Measurements from ENCODE around the gene EYA3. TPM values are rescaled to one million over a fixed set of nuclear protein-coding genes. Genes with fewer than 3 reads are reported as not detected.
A peak's percentile ranks its signal among the peaks of the same experiment; 100 is the strongest.

EYA3 gene
- total RNA-seq, 1 donor from 2014 or later, result 22.1 TPM

GRCh38 chr1:28115267-28115666, 26.9 kb upstream of the EYA3 start:
- H3K4me3 Mint-ChIP-seq (ENCODE audit: unreplicated experiment), result no peak overlapping the region
- no peaks in the 10 kb centered on the region for H3K36me3 Mint-ChIP-seq (ENCODE audit: low read depth, unreplicated experiment)
- H3K9me3 Mint-ChIP-seq (ENCODE audit: unreplicated experiment), result peaks cover 2% of the 10 kb centered on the region
- Histone ChIP-seq H3K4me2 (ENCODE audit: low read length) (no peak overlapping the region), H3K9me3 (ENCODE audit: insufficient read depth, low read depth, low read length) (no peaks in the 10 kb centered on the region), H3K4me3 (ENCODE audit: insufficient read depth, low read depth, low read length) (no peak overlapping the region), H3K27me3 (ENCODE audit: insufficient read depth, low read length) (no peaks in the 10 kb centered on the region), H2AFZ (ENCODE audit: low read depth, low read length) (no peak overlapping the region), H3K79me2 (ENCODE audit: insufficient read depth, low read length) (no peaks in the 10 kb centered on the region), H3K9ac (ENCODE audit: low read length) (no peak overlapping the region), H4K20me1 (ENCODE audit: insufficient read depth, low read length) (no peaks in the 10 kb centered on the region), H3K27ac (ENCODE audit: low read depth, low read length) (no peak overlapping the region), H3K36me3 (ENCODE audit: insufficient read depth, low read length) (no peaks in the 10 kb centered on the region), H3K4me1 (ENCODE audit: insufficient read depth, low read length) (peaks cover 20% of the 10 kb centered on the region)
- DNase-seq (ENCODE audit: low read depth) (peak; percentile 41), FAIRE-seq (no peak)
- no peaks in the 10 kb centered on the region for H3K27me3 Mint-ChIP-seq (ENCODE audit: low read depth, unreplicated experiment)
- peaks cover 13% of the 10 kb centered on the region for H3K4me1 Mint-ChIP-seq (ENCODE audit: low read depth, unreplicated experiment)
- peak overlapping the region; percentile 26 for H3K27ac Mint-ChIP-seq (ENCODE audit: unreplicated experiment)
- TF ChIP-seq EZH2 (IDR thresholded peaks at IDR 0.05; ENCODE audit: insufficient read depth, low read length) (no peak), CTCF (IDR thresholded peaks at IDR 0.05; ENCODE audit: insufficient read depth, low read depth, low read length) (no peak)

GRCh38 chr1:28114844-28115243, 26.4 kb upstream of the EYA3 start:
- no peaks in the 10 kb centered on the region for H3K27me3 ChIP-seq (ENCODE audit: insufficient read depth, low read length)
- TF ChIP-seq EZH2 (IDR thresholded peaks at IDR 0.05; ENCODE audit: insufficient read depth, low read length) (no peak), CTCF (IDR thresholded peaks at IDR 0.05; ENCODE audit: insufficient read depth, low read depth, low read length) (no peak)
- Mint-ChIP-seq H3K9me3 (ENCODE audit: unreplicated experiment) (peaks cover 2% of the 10 kb centered on the region), H3K4me3 (ENCODE audit: unreplicated experiment) (no peak overlapping the region), H3K36me3 (ENCODE audit: low read depth, unreplicated experiment) (no peaks in the 10 kb centered on the region), H3K4me1 (ENCODE audit: low read depth, unreplicated experiment) (peaks cover 13% of the 10 kb centered on the region), H3K27me3 (ENCODE audit: low read depth, unreplicated experiment) (no peaks in the 10 kb centered on the region), H3K27ac (ENCODE audit: unreplicated experiment) (no peak overlapping the region)
- no peak overlapping the region for H3K4me2 ChIP-seq (ENCODE audit: low read length)
- H3K4me3 ChIP-seq (ENCODE audit: insufficient read depth, low read depth, low read length), result no peak overlapping the region
- DNase-seq (ENCODE audit: low read depth), result no peak
- FAIRE-seq, result no peak
- H4K20me1 ChIP-seq (ENCODE audit: insufficient read depth, low read length), result no peaks in the 10 kb centered on the region
- no peak overlapping the region for H3K27ac ChIP-seq (ENCODE audit: low read depth, low read length)
- H3K9me3 ChIP-seq (ENCODE audit: insufficient read depth, low read depth, low read length), result no peaks in the 10 kb centered on the region
- H3K36me3 ChIP-seq (ENCODE audit: insufficient read depth, low read length), result no peaks in the 10 kb centered on the region
- no peak overlapping the region for H3K9ac ChIP-seq (ENCODE audit: low read length)
- peaks cover 20% of the 10 kb centered on the region for H3K4me1 ChIP-seq (ENCODE audit: insufficient read depth, low read length)
- no peak overlapping the region for H2AFZ ChIP-seq (ENCODE audit: low read depth, low read length)
- no peaks in the 10 kb centered on the region for H3K79me2 ChIP-seq (ENCODE audit: insufficient read depth, low read length)

- Histone ChIP-seq H3K36me3 (ENCODE audit: insufficient read depth, low read length) (no peaks in the 10 kb centered on the region), H3K79me2 (ENCODE audit: insufficient read depth, low read length) (no peaks in the 10 kb centered on the region), H3K9ac (ENCODE audit: low read length) (no peak overlapping the region), H2AFZ (ENCODE audit: low read depth, low read length) (peak overlapping the region; percentile 58), H3K4me1 (ENCODE audit: insufficient read depth, low read length) (peaks cover 20% of the 10 kb centered on the region), H3K27ac (ENCODE audit: low read depth, low read length) (peak overlapping the region; percentile 26), H3K9me3 (ENCODE audit: insufficient read depth, low read depth, low read length) (no peaks in the 10 kb centered on the region), H3K27me3 (ENCODE audit: insufficient read depth, low read length) (no peaks in the 10 kb centered on the region), H3K4me2 (ENCODE audit: low read length) (peak overlapping the region; percentile 43), H4K20me1 (ENCODE audit: insufficient read depth, low read length) (no peaks in the 10 kb centered on the region), H3K4me3 (ENCODE audit: insufficient read depth, low read depth, low read length) (no peak overlapping the region)
- Mint-ChIP-seq H3K27ac (ENCODE audit: unreplicated experiment) (peak overlapping the region; percentile 84), H3K36me3 (ENCODE audit: low read depth, unreplicated experiment) (no peaks in the 10 kb centered on the region), H3K4me3 (ENCODE audit: unreplicated experiment) (no peak overlapping the region), H3K27me3 (ENCODE audit: low read depth, unreplicated experiment) (no peaks in the 10 kb centered on the region), H3K9me3 (ENCODE audit: unreplicated experiment) (peaks cover 2% of the 10 kb centered on the region), H3K4me1 (ENCODE audit: low read depth, unreplicated experiment) (peaks cover 13% of the 10 kb centered on the region)
- no peak for DNase-seq (ENCODE audit: low read depth)
- no peak for FAIRE-seq
- TF ChIP-seq EZH2 (IDR thresholded peaks at IDR 0.05; ENCODE audit: insufficient read depth, low read length), result no peak
- no peak for TF ChIP-seq CTCF (IDR thresholded peaks at IDR 0.05; ENCODE audit: insufficient read depth, low read depth, low read length)
Measured at GRCh38 chr1:28113242-28113572, 24.8 kb upstream of the EYA3 start.
